ENCODE data around the gene SLC12A6. TPM values are rescaled to one million over a fixed set of nuclear protein-coding genes. Genes with fewer than 3 reads are reported as not detected.

SLC12A6 gene
- total RNA-seq, 1 donor from 2014 or later: 22.8 TPM

DNA sequence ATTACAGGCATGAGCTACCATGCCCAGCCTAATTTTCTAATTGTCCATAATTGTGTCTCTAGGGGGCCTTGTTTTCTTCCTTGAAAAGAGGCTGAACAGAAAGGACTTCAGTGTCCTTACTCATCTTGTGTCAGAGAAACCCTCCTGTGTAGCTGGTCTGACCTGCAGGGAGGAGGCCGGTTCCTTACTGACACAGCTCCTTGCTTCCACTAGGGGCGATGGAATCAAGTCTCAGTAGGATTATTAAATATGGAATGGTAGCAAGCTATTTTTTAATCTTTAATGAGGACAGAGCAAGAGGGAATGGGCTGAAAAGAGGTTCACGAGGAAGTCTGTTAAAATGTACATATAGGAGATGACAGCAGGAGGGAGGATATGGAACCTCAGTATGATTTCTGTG is 20.8 kb upstream of the SLC12A6 start:
- peak; percentile 22 for DNase-seq (ENCODE audit: low spot score)

DNA sequence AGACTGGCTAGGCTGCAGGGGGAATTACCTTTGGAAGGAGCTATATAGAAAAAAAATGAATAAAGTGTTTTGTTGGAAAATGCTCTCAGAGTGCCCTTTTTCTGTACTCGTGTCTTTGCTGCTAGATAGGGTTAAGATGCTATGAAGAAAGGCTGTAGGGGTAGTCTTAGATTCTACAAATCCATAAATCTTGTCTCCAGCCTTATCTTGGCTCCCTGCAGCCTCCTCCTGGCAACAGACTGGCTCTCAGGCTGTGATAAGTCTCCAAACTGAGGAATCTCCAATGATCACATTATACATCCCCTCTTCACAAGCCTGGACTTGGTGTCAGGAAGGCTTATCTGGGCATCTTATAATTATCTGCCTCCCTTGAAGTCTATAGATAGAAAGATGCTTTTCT is 20.1 kb upstream of the SLC12A6 start:
- DNase-seq (ENCODE audit: low spot score): no peak

GRCh38 chr15:34355241-34355640 is 17.7 kb upstream of the SLC12A6 start:
- DNase-seq (ENCODE audit: low spot score): peak; percentile 78

- peak; percentile 28 for DNase-seq (ENCODE audit: low spot score)
Observed at GRCh38 chr15:34354286-34354685, 16.7 kb upstream of the SLC12A6 start.

DNA sequence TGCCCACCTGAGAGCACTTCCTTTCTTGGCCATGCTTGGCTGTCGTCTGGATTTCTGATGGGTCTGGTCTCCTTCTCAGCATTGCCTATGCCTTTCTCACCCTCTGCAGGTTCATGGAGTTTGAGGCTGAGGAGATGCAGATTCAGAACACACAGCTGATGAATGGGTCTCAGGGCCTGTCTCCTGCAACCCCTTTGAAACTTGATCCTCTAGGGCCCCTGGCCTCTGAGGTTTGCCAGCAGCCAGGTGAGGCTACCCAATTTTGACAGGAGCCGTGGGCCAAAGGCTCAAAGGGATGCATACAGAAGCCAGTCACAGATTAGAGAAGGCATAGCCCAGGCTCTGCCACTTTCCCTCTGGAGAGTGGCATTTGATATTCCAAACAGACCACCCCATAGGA is 16.0 kb upstream of the SLC12A6 start:
- peak; percentile 24 for DNase-seq (ENCODE audit: low spot score)

- DNase-seq (ENCODE audit: low spot score): peak; percentile 55
Observed at GRCh38 chr15:34352996-34353395, 15.4 kb upstream of the SLC12A6 start.

DNA sequence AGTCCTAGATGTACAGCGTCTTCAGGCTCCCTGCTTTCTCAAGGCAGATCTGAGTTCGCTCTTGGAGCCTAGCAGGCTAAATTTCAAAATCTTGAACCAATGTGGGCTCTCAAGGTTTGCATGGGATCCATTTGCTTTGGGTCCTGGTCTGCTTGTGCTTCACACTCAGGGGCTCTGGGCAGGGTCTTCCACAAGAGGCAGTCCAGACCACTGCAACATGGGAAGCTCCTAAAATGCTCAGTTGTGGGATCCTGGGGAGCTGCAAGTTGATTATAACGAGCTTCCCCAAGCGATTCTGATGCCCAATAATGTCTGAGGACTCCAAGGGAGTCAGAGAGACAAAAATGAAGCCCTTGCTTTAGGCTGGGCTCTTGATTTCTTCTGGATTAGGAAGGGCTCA is 12.2 kb upstream of the SLC12A6 start:
- peak; percentile 51 for DNase-seq (ENCODE audit: low spot score)

DNA sequence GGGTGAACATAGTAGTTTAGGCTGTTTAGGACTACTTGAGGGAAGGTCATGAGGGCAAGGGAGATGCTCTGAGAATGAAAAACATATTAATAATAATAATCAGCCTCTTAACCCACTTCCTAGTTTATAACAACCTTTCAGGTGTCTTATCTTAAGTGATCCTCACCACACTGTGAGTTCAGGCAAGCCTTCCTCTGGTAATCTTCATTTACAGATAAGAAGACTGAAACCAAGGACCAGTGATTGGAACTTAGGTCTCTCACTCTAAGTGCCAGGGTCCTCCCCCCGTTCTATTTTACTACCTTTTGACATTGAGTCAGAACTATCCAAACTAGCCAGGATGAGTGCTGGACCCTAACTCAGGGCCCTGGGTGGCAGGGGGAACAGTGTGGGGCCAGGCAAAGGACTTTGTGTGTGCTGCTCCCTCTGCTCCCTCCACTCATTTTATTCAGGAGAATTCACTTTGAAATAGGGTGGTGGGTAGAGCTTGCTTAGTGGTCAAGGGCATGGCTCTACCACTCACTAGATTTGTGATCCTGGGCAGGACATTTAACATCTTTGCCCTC is 11.2 kb upstream of the SLC12A6 start:
- peak; percentile 53 for DNase-seq (ENCODE audit: low spot score)

GRCh38 chr15:34347951-34348638 is 10.5 kb upstream of the SLC12A6 start:
- peak; percentile 60 for DNase-seq (ENCODE audit: low spot score)

DNA sequence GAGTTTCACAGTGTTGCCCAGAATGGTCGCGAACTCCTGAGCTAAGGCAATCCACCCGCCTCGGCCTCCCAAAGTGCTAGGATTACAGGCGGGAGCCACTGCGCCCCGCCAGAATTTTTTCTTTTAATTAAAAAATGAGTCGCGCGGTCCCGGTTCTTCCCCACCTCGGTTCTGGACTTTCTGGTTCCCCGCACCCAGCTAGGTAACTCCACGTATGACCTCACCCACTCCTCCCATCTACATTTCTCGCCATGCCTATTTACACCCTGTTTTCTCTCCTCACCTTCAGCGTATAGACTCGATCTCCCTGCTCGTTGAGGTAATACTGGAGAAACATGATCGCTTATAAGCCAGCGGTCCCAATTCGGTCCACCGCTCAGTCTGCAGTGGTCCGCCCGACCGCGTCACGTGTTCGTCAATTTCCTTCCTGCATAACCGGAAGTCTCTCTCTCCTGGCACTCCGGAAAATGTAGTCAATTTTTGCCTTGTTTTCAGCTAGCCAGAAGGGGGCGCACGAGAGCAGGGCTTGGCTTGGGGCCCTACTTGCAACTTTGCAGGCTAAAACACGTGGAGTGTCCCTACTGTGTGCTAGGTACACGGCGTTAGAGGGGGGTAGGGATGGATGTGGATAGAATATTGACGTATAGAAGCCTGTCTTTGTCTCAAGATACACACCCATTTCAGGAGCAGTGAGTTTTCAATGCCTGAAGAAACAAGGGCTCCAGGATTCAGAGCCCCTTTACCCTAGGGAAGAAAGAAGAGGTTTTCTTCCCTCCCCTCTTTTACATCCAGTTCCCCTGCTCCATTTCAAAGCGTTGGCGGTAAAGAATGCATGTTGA is 5.4 kb upstream of the SLC12A6 start, which contains the start of the genes NOP10 and NUTM1:
NOP10 (minus strand) TSS at position 400 of the 839 bp plus-strand sequence; CDS start at position 337, 63 bp downstream.
NUTM1 (plus strand) TSS at position 579 of the 839 bp plus-strand sequence. CDS start 382 bp downstream, outside the sequence.
- peak; percentile 96 for DNase-seq (ENCODE audit: low spot score)

- DNase-seq (ENCODE audit: low spot score): peak; percentile 30
Observed at GRCh38 chr15:34342213-34342736, 4.7 kb upstream of the SLC12A6 start.

GRCh38 chr15:34341381-34342212 is 4.0 kb upstream of the SLC12A6 start:
- DNase-seq (ENCODE audit: low spot score): peak; percentile 79

DNA sequence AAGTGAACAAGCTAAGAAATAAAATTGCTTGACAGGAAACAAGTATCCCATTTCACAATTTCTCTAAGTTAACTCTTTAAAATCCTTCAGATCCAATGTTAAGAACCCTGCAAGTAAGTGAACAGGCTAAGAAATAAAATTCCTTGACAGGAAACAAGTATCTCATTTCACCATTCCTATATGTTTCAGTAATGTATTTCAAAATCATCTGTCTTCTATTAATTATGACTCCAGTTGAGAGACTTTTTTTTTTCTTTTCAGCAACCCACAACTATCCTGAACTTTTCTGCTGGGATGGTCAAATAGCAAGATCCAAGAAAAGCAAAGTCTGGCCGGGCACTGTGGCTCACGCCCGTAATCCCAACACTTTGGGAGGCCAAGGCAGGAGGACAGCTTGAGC is 2.4 kb upstream of the SLC12A6 start:
- peak; percentile 77 for DNase-seq (ENCODE audit: low spot score)

DNA sequence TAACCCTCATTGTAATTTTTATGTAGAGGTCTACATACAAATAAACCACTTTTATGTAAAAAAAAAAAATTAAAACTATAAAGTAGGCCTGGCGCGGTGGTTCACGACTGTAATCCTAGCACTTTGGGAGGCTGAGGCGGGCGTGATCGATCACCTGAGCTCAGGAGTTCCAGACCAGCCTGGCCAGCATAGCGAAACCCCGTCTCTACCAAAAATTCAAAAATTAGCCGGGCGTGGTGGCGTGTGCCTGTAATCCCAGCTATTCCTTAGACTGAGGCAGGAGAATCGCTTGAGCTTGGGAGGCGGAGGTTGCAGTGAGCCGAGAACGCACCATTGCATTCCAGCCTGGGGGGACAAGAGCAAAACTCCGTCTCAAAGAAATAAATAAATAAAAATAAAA is 766 bp upstream of the SLC12A6 start:
- DNase-seq (ENCODE audit: low spot score): peak; percentile 86

DNA sequence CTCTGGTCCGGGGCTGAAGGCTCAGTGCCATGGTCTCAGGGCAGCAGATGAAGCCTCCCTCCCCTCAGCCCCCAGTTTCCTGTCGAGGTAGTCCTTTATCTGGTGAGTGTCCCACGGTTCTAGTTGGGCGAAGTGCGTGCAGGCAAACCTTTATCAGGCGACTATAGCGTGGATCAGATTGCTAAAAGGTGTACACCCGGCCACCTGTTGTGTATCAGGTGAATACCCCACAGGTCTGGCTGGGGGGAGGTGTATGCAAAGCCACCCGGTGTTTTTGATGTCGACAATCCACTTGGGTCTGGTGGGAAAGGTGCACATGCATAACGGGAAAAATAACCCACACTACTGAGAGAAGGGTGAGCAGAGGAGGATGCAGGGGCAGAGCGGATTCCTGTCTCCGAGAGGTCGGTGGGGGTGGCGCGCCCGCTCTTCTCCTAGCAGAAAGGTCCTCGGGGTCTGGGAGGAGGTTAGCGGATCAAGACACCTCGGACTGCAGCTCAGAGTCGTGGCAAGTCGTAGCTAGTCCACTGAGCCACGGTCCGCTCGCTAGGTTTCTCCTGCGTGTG is 507 bp downstream of the SLC12A6 start:
- peak; percentile 88 for DNase-seq (ENCODE audit: low spot score)

GRCh38 chr15:34336231-34336990 is 1.2 kb downstream of the SLC12A6 start:
- DNase-seq (ENCODE audit: low spot score): no peak

DNA sequence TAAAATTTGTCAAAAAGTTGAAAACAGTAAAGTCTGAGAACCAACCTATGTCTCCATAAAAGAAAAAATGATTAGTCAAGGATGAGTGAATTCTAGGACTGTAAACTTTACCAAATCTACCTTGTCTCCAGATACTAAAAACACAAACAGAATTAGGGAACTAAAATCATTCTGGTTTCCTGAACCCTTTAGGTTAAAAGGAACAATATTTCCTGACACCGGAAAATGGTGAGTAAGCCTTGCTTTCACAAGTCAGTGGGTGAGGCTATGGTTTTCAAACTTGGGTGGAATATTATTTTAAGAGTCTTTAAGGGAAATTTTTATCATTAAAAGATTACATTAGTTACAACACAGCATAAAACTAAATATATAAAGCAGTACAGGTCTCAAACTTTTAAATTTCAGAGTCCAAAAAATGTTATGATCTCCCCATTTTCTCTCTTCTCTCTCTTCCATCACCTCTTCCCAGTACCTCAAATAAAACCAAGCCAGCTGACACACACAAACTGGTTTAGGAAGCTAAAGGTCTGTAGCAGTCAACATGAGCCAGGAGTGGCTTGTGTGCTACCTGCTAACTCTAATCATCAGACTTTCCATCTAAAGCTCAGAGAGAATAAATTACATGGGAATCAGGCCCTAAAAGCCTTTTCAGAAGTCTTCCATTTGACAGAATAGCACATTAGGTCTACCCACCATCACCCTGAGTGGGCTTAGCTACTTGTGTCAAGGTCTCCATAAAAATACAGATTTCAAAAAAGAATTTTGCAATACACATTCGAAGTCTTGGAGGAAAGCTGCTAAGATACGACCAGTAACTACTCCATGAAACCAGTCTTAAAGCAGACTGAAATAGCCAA is 2.2 kb downstream of the SLC12A6 start:
- no peak for DNase-seq (ENCODE audit: low spot score)

DNA sequence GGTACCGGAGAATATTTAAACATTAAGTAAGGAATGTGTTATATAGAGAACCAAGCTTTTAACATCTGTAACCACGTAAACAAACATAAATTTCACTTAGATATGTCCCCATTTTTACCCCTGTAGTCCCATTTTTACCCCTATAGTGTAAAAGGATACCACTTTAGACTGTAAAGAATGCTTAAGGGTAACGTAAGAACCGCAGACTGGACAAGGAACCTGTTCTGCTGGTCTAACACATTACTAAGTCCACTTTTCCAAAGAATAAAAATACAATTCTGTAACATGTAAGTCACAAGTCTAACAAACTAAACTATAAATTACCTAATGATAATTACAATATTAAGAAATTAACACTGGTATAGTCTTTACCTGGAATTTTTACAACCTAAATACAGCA is 2.9 kb downstream of the SLC12A6 start:
- no peak for DNase-seq (ENCODE audit: low spot score)

All from mesenteric fat pad (tissue), 1 donor.